ENCODE results near the gene GTPBP8.
A peak's percentile ranks its signal among the peaks of the same experiment; 100 is the strongest.

GTPBP8 gene

DNA sequence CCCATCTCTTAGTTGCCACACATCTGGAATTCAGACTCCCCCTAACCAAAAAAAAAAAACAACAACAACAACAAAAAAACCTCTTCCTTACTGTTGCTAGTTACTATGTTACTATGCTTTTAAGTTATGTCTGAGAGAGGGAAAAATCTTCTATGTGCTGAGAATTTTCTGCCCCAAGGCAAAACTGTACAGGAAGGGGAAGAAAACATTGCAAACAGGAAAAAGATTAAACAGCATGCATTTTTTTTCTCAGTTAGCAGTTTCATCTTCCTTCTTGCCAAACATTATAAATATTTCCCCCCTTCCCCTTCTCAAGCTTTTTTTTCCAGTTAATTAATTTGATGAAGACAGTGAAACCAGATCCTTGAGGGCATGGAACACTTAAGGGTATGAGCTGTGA, 14.8 kb upstream of the GTPBP8 start:
- TF ChIP-seq POLR2A (IDR thresholded peaks at IDR 0.05; ENCODE audit: low read depth, low read length), result no peak
- DNase-seq (ENCODE audit: insufficient read length, low spot score) (no peak), FAIRE-seq (no peak)

- no peak for TF ChIP-seq POLR2A (IDR thresholded peaks at IDR 0.05; ENCODE audit: low read depth, low read length)
- no peak for DNase-seq (ENCODE audit: insufficient read length, low spot score)
- FAIRE-seq, result no peak
Observed at GRCh38 chr3:112976953-112977352, 13.8 kb upstream of the GTPBP8 start.

DNA sequence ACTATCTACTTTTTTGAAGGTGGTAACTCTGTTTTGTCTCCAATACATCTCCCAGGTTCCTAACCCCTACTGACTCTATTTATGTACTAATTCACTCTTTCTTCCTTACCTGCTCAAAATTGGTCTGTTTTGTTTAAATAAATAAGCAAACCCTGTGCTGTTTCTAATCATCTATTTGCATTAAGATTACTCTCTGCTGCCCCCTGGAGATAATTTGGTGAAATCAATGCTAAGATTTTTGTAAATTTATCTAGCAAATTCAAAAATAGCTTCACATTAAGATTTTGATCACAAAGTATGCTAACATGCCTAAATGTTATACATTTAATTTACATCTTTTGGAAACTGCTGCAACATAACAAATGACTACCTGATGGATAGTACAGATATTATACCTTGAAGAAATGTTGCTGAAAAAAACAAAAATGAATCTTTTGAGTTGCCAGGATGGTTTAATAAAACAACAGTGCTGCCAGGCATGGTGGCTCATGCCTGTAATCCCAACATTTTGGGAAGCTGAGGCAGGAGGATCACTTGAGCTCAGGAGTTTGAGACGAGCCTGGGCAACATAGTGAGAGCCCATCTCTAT, 11.4 kb upstream of the GTPBP8 start:
- FAIRE-seq (peak; percentile 78), DNase-seq (ENCODE audit: insufficient read length, low spot score) (no peak)
- TF ChIP-seq POLR2A (IDR thresholded peaks at IDR 0.05; ENCODE audit: low read depth, low read length), result no peak

DNA sequence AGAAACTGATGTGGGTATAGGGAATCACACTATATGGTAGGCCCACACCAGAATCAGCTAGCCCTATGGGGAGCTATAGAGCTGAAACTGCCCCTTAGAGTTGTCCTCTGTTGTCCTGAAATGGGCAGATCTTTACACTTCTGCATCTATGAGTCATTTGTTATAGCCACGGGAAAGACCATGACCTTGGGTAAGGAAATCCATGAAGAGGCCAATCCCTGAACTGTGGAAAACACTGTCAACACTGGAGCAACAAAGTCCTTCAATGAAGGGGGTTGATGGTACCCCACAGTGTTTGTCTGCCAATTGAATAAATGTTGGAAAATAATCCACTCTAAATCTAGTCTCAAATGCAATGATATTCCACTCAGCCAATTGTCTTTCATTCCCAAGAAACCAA, 10.7 kb upstream of the GTPBP8 start:
- TF ChIP-seq POLR2A (IDR thresholded peaks at IDR 0.05; ENCODE audit: low read depth, low read length), result no peak
- peak; percentile 48 for FAIRE-seq
- no peak for DNase-seq (ENCODE audit: insufficient read length, low spot score)

DNA sequence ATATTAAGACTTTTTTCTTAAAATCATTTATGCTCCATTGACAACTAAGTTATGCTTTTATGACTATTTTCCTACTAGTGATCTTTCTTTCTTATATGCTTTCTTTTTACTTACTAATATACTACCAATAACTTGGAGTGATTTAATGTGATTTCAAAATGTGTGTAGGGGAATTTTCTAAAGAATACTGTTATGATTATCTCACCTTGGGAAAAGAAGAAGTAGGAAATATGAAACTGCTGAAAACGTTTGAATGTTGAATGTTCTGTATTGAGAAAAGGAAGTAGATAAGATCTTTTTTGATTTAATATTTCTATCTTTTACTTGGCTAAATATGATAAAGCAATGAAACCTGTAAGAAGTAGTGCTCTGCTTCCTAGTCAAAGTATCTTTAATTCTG, 8.1 kb upstream of the GTPBP8 start:
- DNase-seq (ENCODE audit: insufficient read length, low spot score) (no peak), FAIRE-seq (no peak)
- no peak for TF ChIP-seq POLR2A (IDR thresholded peaks at IDR 0.05; ENCODE audit: low read depth, low read length)

- no peak for DNase-seq (ENCODE audit: insufficient read length, low spot score)
- TF ChIP-seq POLR2A (IDR thresholded peaks at IDR 0.05; ENCODE audit: low read depth, low read length), result no peak
- no peak for FAIRE-seq
Observed at GRCh38 chr3:112984485-112984884, 6.3 kb upstream of the GTPBP8 start.

DNA sequence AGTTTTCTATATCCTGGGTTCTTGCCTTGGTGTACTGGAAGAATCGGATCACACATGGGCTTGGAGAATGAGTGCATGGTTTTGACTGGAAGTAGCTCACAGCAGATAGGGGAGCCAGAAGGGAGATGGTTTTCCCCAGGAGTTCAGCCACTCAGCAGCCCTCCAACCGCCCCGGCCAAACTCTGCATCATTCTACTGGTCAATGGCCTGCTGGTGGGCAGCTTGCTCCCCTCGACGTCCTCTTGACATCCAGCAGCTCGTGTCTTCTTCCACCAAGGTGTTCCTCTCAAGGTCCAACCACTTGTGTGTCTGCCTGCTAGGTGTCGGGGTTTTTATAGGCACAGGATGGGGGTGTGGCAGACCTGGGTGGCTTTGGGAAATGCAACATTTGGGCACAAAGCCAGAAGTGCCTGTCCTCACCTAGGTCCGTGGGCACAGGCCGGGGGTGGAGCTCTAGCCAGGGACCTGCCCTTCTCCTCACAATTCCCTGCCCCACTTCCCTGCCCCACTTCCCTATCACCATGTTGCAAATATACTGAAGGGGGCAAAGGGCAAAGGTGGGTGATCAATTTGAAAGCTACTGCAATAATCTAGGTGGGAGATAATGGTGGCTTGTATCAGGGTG, 3.0 kb upstream of the GTPBP8 start:
- DNase-seq (ENCODE audit: insufficient read length, low spot score) (no peak), FAIRE-seq (no peak)
- TF ChIP-seq POLR2A (IDR thresholded peaks at IDR 0.05; ENCODE audit: low read depth, low read length), result no peak

- no peak for FAIRE-seq
- no peak for DNase-seq (ENCODE audit: insufficient read length, low spot score)
- no peak for TF ChIP-seq POLR2A (IDR thresholded peaks at IDR 0.05; ENCODE audit: low read depth, low read length)
Observed at GRCh38 chr3:112995800-112996199, 5.0 kb downstream of the GTPBP8 start.

GRCh38 chr3:113000691-113001090, 9.9 kb downstream of the GTPBP8 start:
- TF ChIP-seq POLR2A (IDR thresholded peaks at IDR 0.05; ENCODE audit: low read depth, low read length), result no peak
- FAIRE-seq (no peak), DNase-seq (ENCODE audit: insufficient read length, low spot score) (no peak)

DNA sequence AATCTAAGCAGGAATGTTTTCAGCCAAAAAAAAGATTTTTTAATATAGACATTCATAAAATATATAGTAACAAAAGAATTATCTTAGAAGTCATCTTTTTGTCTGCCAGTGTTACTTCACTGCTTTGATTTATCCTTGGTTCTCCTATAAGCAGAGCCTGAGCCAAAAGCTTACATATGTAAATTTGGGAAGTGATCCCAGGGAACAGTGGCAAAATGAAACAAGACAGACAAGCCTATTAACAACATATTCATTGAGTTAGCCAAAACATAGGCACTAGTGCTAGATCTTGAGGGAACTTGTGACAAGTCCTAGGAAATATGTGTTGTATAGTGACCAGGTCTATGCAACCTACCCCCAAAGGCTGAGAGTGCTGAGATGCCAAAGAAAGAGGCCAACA, 11.3 kb downstream of the GTPBP8 start:
- FAIRE-seq, result peak; percentile 33
- TF ChIP-seq POLR2A (IDR thresholded peaks at IDR 0.05; ENCODE audit: low read depth, low read length), result no peak
- DNase-seq (ENCODE audit: insufficient read length, low spot score), result no peak

- DNase-seq (ENCODE audit: insufficient read length, low spot score) (no peak), FAIRE-seq (peak; percentile 6)
- TF ChIP-seq POLR2A (IDR thresholded peaks at IDR 0.05; ENCODE audit: low read depth, low read length), result no peak
Observed at GRCh38 chr3:113002679-113003078, 11.9 kb downstream of the GTPBP8 start.

GRCh38 chr3:113005611-113006010, 14.8 kb downstream of the GTPBP8 start:
- TF ChIP-seq POLR2A (IDR thresholded peaks at IDR 0.05; ENCODE audit: low read depth, low read length), result no peak
- FAIRE-seq, result peak; percentile 11
- no peak for DNase-seq (ENCODE audit: insufficient read length, low spot score)

DNA sequence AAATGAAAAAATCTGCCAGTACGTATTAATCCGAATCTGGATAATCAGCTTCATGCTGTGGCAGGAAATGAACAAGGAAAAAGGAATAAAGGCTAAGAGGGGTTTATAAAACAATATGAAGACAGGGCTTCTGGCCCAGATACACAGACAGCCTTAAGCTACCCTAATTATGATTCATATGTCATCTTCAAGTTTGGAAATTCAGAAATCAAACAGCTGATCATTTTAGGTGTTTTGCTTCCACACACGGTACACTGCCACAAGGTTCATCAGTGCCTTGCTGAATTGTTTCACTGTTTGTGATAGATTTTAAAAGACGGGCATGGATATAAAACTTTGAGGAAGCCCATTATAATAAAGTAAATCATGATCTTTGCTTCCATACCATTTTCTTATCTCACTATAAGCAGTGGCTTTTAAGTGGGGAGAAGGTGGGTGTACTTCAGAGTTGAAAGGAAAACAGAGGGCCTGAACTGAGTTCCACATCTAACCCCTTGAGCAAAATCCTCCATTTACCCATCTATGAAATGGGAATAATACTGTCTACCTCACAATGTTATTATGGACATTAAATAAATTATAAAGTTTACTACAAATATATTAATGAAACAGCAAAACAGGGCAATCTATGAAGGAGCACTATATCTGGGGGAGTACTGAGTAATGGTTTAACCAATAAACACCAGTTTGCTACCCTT, 15.7 kb downstream of the GTPBP8 start:
- TF ChIP-seq POLR2A (IDR thresholded peaks at IDR 0.05; ENCODE audit: low read depth, low read length), result no peak
- DNase-seq (ENCODE audit: insufficient read length, low spot score), result no peak
- no peak for FAIRE-seq

GRCh38 chr3:113008117-113008516, 17.3 kb downstream of the GTPBP8 start:
- no peak for FAIRE-seq
- TF ChIP-seq POLR2A (IDR thresholded peaks at IDR 0.05; ENCODE audit: low read depth, low read length), result no peak
- DNase-seq (ENCODE audit: insufficient read length, low spot score), result no peak

GRCh38 chr3:113013593-113013992, 22.8 kb downstream of the GTPBP8 start:
- FAIRE-seq, result no peak
- no peak for TF ChIP-seq POLR2A (IDR thresholded peaks at IDR 0.05; ENCODE audit: low read depth, low read length)
- no peak for DNase-seq (ENCODE audit: insufficient read length, low spot score)

Measured in H54 (cell line).